Endothelial cell of umbilical vein (primary cell): Measurements from ENCODE around the gene CADPS. TPM values are rescaled to one million over a fixed set of nuclear protein-coding genes. Genes with fewer than 3 reads are reported as not detected.

ENCODE experiments used
- BruUV-seq: library from RNA; stranded (reverse); fragments of 400-500 nt; replicated peaks from 2 replicates; lab custom pipeline; 2021; lab: Mats Ljungman, UMichigan
- CTCF ChIA-PET: fragments of 300-600, 350-600 bp; sonication (Branson Sonifier 250); formaldehyde crosslinking; loops from one replicate; lab custom pipeline; 2021; ENCODE audit warnings: antibody characterized with exemption, inconsistent platforms; lab: Charles Lee
- POLR2A ChIA-PET: fragments of 300-600, 350-600 bp; sonication (Branson Sonifier 250); formaldehyde crosslinking; loops from one replicate; lab custom pipeline; 2021; ENCODE audit warnings: antibody characterized with exemption, inconsistent platforms; lab: Charles Lee
- DNase-seq: peaks from one replicate; pipeline ENCODE4 v3.0.0-alpha.2; 2011; ENCODE audit warnings: low read depth, low spot score
- FAIRE-seq: peaks from 2 replicates; lab custom pipeline; 2011; peaks lifted over from hg19 to GRCh38; lab: Jason Lieb, UNC
- H2AFZ ChIP-seq: 2 replicates; pipeline ENCODE4 v1.6.0; 2012; ENCODE audit warnings: low read depth, low read length, control low read depth, inconsistent platforms
- H3K27ac ChIP-seq: 2 replicates; pipeline ENCODE4 v1.5.1; 2011; ENCODE audit warnings: low read depth, mild to moderate bottlenecking, control low read depth, low read length, moderate library complexity; ENCODE audit not compliant: insufficient read depth
- H3K27me3 ChIP-seq, 2 experiments: 2 replicates each; pipeline versions ENCODE4 v1.6.0 to v1.6.1; 2011; ENCODE audit warnings: low read length in 2 of 2, mixed read lengths in 1 of 2; ENCODE audit not compliant: control insufficient read depth in 2 of 2, insufficient read depth in 2 of 2
- H3K36me3 ChIP-seq, 2 experiments: 2 replicates in 1 of 2; 3 replicates in 1 of 2; pipeline ENCODE4 v1.5.1; 2011; ENCODE audit warnings: low read length in 2 of 2, mild to moderate bottlenecking in 1 of 2, moderate library complexity in 1 of 2; ENCODE audit not compliant: control insufficient read depth in 2 of 2, insufficient read depth in 2 of 2; ENCODE audit errors: extremely low read depth in 1 of 2
- H3K4me1 ChIP-seq: 3 replicates; pipeline ENCODE4 v1.5.1; 2011; ENCODE audit warnings: mild to moderate bottlenecking, low read length; ENCODE audit not compliant: control insufficient read depth, insufficient read depth; ENCODE audit errors: extremely low read depth
- H3K4me2 ChIP-seq: 2 replicates; pipeline ENCODE4 v1.6.1; 2011; ENCODE audit warnings: low read length, control low read depth, mixed read lengths; ENCODE audit not compliant: insufficient read depth
- H3K4me3 ChIP-seq, 3 experiments: fragments of 200-600 bp in 1 of 3; sonication (generic), shearing (Covaris generic) in 1 of 3; replicated peaks in 1 of 3; 2 replicates each; pipeline ENCODE4 v1.5.1; 2011 to 2016; ENCODE audit warnings: control low read depth in 3 of 3, low read length in 3 of 3, mild to moderate bottlenecking in 2 of 3, inconsistent platforms in 1 of 3, low read depth in 1 of 3, moderate library complexity in 1 of 3; ENCODE audit not compliant: insufficient read depth in 1 of 3
- H3K79me2 ChIP-seq: 2 replicates; pipeline ENCODE4 v1.6.0; 2012; ENCODE audit warnings: low read length, inconsistent platforms; ENCODE audit not compliant: control insufficient read depth, insufficient read depth
- H3K9ac ChIP-seq: replicated peaks from 2 replicates; pipeline ENCODE3; 2011; ENCODE audit warnings: low read length, control low read depth; ENCODE audit not compliant: insufficient read depth; ENCODE audit errors: extremely low read depth
- H3K9me1 ChIP-seq: replicated peaks from 3 replicates; pipeline ENCODE4 v1.6.0; 2011; ENCODE audit warnings: mild to moderate bottlenecking, low read length; ENCODE audit not compliant: control insufficient read depth, insufficient read depth; ENCODE audit errors: extremely low read depth
- H3K9me3 ChIP-seq: replicated peaks from 2 replicates; pipeline ENCODE4 v1.5.1; 2012; ENCODE audit warnings: low read length, inconsistent platforms; ENCODE audit not compliant: control insufficient read depth, insufficient read depth
- H4K20me1 ChIP-seq: replicated peaks from 2 replicates; pipeline ENCODE3; 2011; ENCODE audit warnings: mild to moderate bottlenecking, low read length; ENCODE audit not compliant: control insufficient read depth, insufficient read depth; ENCODE audit errors: extremely low read depth
- CTCF ChIP-seq, 2 donors: IDR thresholded peaks; 1 replicate in 1 of 2; 2 replicates in 1 of 2; pipeline ENCODE4 v1.5.1; 2011; ENCODE audit warnings: low read length in 2 of 2, mild to moderate bottlenecking in 2 of 2, moderate library complexity in 2 of 2, control low read depth in 1 of 2, inconsistent platforms in 1 of 2, low read depth in 1 of 2; ENCODE audit not compliant: insufficient read depth in 1 of 2; ENCODE audit errors: extremely low read depth in 1 of 2
- EZH2 ChIP-seq: IDR thresholded peaks from 2 replicates; pipeline ENCODE4 v1.6.1; 2012; ENCODE audit warnings: borderline replicate concordance, low read depth, mild to moderate bottlenecking, moderate library complexity, low read length, inconsistent platforms; ENCODE audit not compliant: severe bottlenecking
- FOS ChIP-seq: IDR thresholded peaks from 2 replicates; pipeline ENCODE4 v1.6.1; 2011; ENCODE audit warnings: mild to moderate bottlenecking, low read length, moderate library complexity, borderline replicate concordance; ENCODE audit not compliant: insufficient read depth
- GATA2 ChIP-seq: IDR thresholded peaks from 2 replicates; pipeline ENCODE4 v1.7.0; 2011; ENCODE audit warnings: low read depth, mild to moderate bottlenecking, moderate library complexity, mixed read lengths, low read length; ENCODE audit not compliant: insufficient read length, insufficient read depth
- JUN ChIP-seq: IDR thresholded peaks from 2 replicates; pipeline ENCODE4 v1.6.1; 2011; ENCODE audit warnings: borderline replicate concordance, low read depth; ENCODE audit not compliant: insufficient read length, insufficient read depth
- MAX ChIP-seq: IDR thresholded peaks from 2 replicates; pipeline ENCODE4 v1.6.1; 2011; ENCODE audit not compliant: insufficient read depth, insufficient read length
- MYC ChIP-seq: IDR thresholded peaks from one replicate; pipeline ENCODE4 v1.6.1; 2011; ENCODE audit warnings: mild to moderate bottlenecking, low read depth, low read length
- POLR2A ChIP-seq: IDR thresholded peaks from 2 replicates; pipeline ENCODE4 v1.6.1; 2012; ENCODE audit warnings: low read depth, mild to moderate bottlenecking, control low read depth, low read length
- POLR2AphosphoS5 ChIP-seq: IDR thresholded peaks from 2 replicates; pipeline ENCODE4 v1.6.1; 2012; ENCODE audit warnings: low read depth, mild to moderate bottlenecking, control low read depth, low read length, moderate library complexity; ENCODE audit not compliant: insufficient read depth
- dilution Hi-C: fragments of 300-500 bp; cut with MboI; formaldehyde crosslinking; loops from one replicate; pipeline ENCODE4 v1.15.0; 2019; ENCODE audit warnings: low sequenced_read_pairs; ENCODE audit not compliant: extremely low pct_ligation_motif_present
- intact Hi-C: fragments of 100-400 bp; cut with micrococcal nuclease; formaldehyde crosslinking; loops from one replicate; pipeline ENCODE4 v1.10.0; 2022
- polyA plus RNA-seq, 4 experiments: library from polyadenylated mRNA; depleted of rRNA in 3 of 4; stranded (reverse) in 3 of 4; unstranded in 1 of 4; fragments of >200 nt; gene quantifications; 2 replicates each; pipeline versions ENCODE4 v1.2.1 to v1.2.3, GENCODE V29; 2011 to 2012; ENCODE audit warnings: missing spikeins in 1 of 4
- total RNA-seq: library from RNA; stranded (reverse); gene quantifications from 2 replicates; pipeline ENCODE4 v1.2.3, GENCODE V29; 2021

The CADPS gene
- total and polyA plus RNA-seq, 2 donors (not counting 3 experiments of a cell fraction or from before 2014, with no cell fraction given), result not detected

- no peak overlapping the region for H2AFZ ChIP-seq
- intact Hi-C loops, result no loop called here
- H3K27ac ChIP-seq, result no peak overlapping the region
- H3K9ac ChIP-seq, result no peak overlapping the region
- no peak overlapping the region for H3K4me3 ChIP-seq
- H3K4me1 ChIP-seq, result no peaks in the 10 kb centered on the region
- FAIRE-seq, result no peak
- H3K79me2 ChIP-seq, result no peaks in the 10 kb centered on the region
- H3K4me2 ChIP-seq, result no peak overlapping the region
- TF ChIP-seq MAX (no peak), GATA2 (no peak)
- CTCF ChIA-PET, result no interaction called here
- DNase-seq, result no peak
- dilution Hi-C loops, result no loop called here
- POLR2A ChIA-PET, result no interaction called here
- no peaks in the 10 kb centered on the region for H4K20me1 ChIP-seq
- H3K36me3 ChIP-seq, result no peaks in the 10 kb centered on the region
- no peaks in the 10 kb centered on the region for H3K9me1 ChIP-seq
- no peaks in the 10 kb centered on the region for H3K9me3 ChIP-seq
- peaks cover 0 to 2% of the 10 kb centered on the region in 2 experiments for H3K27me3 ChIP-seq
- no TSS peak for BruUV-seq
Measured at GRCh38 chr3:62712746-62713145, 162.5 kb downstream of the CADPS start.

GRCh38 chr3:62710751-62711150 is 164.5 kb downstream of the CADPS start:
- dilution Hi-C loops, result no loop called here
- H3K9me3 ChIP-seq, result no peaks in the 10 kb centered on the region
- DNase-seq (no peak), FAIRE-seq (no peak)
- no peaks in the 10 kb centered on the region for H3K36me3 ChIP-seq
- ChIA-PET CTCF (no interaction called here), POLR2A (no interaction called here)
- no peaks in the 10 kb centered on the region for H4K20me1 ChIP-seq
- H3K4me1 ChIP-seq, result no peaks in the 10 kb centered on the region
- TF ChIP-seq MAX (no peak), GATA2 (no peak), POLR2A (no peak), POLR2AphosphoS5 (no peak), EZH2 (no peak), CTCF (IDR thresholded peaks at IDR 0.05; ENCODE audit: extremely low read depth in 1 of 2, insufficient read depth in 1 of 2, low read depth in 1 of 2, low read length in 2 of 2) (no peak), FOS (no peak), JUN (no peak), MYC (no peak)
- intact Hi-C loops, result no loop called here
- H3K9me1 ChIP-seq, result no peaks in the 10 kb centered on the region
- peaks cover 0 to 2% of the 10 kb centered on the region in 2 experiments for H3K27me3 ChIP-seq
- H3K9ac ChIP-seq, result no peak overlapping the region
- H2AFZ ChIP-seq, result no peak overlapping the region
- BruUV-seq, result no TSS peak
- H3K27ac ChIP-seq, result no peak overlapping the region
- H3K4me2 ChIP-seq, result no peak overlapping the region
- H3K4me3 ChIP-seq, result no peak overlapping the region
- H3K79me2 ChIP-seq, result no peaks in the 10 kb centered on the region
